ENCODE results near the gene PDIA3.
A peak's percentile ranks its signal among the peaks of the same experiment; 100 is the strongest.
"Not testable (repeated sequence)": the region's sequence is repeated elsewhere in the genome, so short reads cannot be mapped to it uniquely, and the experiment has no call there.

Gene PDIA3

DNA sequence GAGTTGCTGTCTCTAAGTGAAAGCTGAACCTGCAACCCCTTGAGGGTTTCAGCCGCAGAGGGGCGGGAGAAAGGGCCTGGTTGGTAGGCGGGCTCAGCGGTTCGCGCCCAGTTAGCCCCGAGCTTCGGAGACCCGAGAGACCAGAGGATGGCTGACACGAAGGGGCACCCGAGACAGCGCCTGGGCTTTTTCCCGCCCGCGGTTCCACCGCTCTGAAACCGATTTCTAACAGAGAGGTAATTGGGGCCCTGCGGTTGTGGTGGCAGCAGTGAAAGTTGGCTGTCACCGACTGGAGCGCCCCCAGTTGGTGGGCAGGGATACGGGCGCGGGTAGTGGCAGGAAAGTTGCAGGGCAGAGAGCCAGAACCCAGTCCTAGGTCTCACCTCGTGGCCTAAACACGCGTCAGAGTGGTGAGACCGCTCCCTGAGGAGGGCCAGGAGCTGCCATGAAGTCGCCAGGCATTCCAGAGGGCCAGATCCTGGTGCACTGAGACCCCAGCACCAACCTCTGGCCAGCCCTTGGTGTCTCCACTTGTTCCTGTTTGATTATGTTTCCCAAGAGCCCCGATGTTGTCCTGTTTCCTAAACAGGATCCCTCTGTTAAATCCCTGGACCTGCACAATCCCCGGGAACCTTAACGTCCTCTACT lies 31.2 kb downstream of the PDIA3 start:
- peak; percentile 88 to 91 for DNase-seq

DNA sequence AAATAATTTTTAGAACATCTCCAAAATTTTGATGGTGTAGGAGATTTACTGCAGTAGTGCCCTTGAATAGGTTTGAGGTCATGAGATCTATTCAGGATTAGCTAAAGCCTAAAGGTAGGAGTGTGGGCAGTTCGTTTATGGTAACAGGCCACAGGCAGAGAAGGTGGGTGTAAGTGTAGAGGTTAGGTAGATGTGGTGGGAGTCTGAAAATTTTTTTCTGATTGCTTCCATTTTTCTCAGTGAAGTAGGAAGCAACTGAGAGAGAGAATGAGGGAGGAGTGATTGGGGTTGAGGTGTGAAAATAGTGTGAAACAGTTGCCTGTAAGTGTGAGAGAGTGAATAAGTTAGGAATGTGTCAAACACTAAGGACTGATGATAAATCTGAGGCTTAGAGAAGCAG lies 32.8 kb downstream of the PDIA3 start:
- DNase-seq = no peak

- DNase-seq = no peak
Observed at GRCh38 chr15:43789409-43789808, 43.2 kb downstream of the PDIA3 start.

DNA sequence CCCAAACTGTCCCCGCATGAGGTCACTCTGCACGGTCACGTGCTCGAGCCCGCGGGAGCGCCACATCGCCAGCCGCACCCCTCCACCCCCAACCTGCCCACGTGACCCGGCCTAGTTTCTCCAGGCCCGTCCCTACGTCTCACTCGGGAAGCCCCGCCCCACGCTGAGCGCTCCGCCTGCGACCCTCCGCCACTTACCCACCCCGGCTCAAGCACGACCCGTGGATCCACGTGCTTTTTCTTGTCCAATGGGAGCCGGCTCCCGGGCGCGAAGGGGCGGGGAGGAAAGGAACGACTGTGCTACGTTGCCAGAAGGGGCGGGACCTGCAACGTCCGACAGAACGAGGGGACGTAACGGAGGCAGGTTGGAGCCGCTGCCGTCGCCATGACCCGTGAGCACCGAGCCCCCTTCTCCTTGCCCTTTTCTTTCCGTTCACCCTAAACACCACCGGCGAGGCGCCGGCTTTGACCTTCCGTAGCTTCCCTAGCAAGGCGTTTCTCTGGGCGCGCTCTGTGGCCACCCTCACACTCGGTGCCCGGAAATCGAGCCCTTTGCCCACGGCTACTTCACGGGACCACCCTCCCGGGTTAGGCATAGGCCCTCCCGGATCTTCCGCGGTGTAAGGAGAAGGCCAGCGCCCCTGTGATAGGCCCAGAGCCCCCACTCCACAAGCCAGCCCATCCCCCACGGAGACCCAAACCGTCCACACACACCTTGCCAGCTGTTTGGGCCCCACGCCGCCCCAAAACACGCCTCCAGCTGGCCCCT lies 45.9 kb downstream of the PDIA3 start, which contains the start of gene SERF2:
Gene SERF2, plus strand, starts transcription at position 328 of the 768 bp plus-strand sequence. Its CDS starts 57 bp downstream, at position 385.
- peak; percentile 95 to 97 for DNase-seq

DNA sequence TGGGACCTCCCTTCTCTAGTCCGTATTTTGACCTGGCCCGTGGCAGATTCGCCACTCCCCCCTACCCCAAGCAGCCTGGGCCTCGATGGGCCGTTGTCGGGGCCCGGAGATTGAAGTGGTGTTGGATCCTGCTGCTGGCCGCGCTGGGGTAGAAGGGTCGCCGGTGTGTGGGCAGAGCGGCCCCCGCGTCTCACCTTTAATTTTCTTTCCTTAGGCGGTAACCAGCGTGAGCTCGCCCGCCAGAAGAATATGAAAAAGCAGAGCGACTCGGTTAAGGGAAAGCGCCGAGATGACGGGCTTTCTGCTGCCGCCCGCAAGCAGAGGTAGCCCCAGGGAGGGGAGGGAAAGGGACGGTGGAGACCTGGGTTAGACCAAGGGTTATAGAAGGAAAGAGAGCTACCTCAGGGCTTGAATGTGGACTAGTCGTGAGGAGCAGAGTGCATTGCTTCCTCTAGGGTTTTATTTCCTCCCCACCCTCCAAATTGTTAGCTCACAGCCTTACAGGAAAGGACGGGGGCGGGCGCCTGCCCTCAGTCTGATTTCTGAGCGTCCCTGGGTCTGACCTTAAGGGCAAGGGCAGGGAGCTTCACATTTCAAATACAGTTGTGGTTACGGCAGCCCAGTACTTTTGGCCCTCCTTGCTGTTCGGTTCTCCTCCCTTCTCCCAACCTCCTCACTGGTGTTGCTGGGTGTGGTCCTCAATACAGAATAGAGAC lies 46.7 kb downstream of the PDIA3 start:
- peak; percentile 22 to 25 for DNase-seq

GRCh38 chr15:43793647-43794046 lies 47.4 kb downstream of the PDIA3 start:
- no peak for DNase-seq

GRCh38 chr15:43794269-43795037 lies 48.2 kb downstream of the PDIA3 start:
- DNase-seq = no peak

GRCh38 chr15:43795197-43795596 lies 49.0 kb downstream of the PDIA3 start:
- DNase-seq = no peak

- DNase-seq = no peak
Observed at GRCh38 chr15:43795997-43796396, 49.8 kb downstream of the PDIA3 start.

- DNase-seq = no peak
Observed at GRCh38 chr15:43796566-43796965, 50.3 kb downstream of the PDIA3 start.

- DNase-seq = no peak
Observed at GRCh38 chr15:43799209-43799944, 53.1 kb downstream of the PDIA3 start.

DNA sequence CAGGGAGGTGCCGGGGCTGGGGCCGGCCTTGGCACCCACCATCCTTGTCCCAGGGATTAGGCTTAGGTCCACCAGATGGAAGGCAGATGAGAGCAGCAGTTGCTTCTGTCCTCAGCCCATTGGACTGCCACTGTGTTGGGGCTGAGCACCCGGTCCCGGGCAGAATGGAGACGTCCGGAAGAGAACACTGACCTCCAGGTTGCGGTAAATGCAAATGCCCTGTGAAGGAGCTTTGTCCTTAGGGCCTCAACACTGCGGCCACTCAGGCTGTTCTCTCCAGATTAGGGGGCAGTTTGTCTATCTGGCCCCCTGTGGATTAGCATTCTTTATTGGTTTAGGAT lies 53.7 kb downstream of the PDIA3 start, which contains the start of gene SERINC4:
Gene SERINC4, minus strand, starts transcription at position 276 of the 341 bp plus-strand sequence. Its CDS starts 234 bp downstream, at position 42.
- no peak for DNase-seq

- DNase-seq = peak; percentile 71 to 73
Observed at GRCh38 chr15:43800286-43801141, 54.3 kb downstream of the PDIA3 start, which contains the start of gene HYPK. HYPK (plus strand) TSS chr15:43800599; CDS start chr15:43800623, 24 bp downstream.

DNA sequence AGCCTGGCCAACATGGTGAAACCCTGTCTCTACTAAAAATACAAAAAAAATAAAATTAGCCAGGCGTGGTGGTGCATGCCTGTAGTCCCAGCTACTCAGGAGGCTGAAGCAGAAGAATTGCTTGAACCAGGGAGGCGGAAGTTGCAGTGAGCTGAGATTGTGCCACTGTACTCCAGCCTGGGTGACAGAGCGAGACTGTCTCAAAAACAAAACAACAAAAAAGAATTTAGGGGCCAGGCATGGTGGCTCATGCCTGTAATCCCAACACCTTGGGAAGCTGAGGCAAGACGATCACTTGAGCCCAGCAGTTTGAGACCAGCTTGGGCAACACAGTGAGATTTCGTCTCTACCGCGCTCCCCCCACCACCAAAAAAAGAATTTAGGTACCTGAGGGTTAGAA lies 56.4 kb downstream of the PDIA3 start:
- DNase-seq = not testable (repeated sequence)

DNA sequence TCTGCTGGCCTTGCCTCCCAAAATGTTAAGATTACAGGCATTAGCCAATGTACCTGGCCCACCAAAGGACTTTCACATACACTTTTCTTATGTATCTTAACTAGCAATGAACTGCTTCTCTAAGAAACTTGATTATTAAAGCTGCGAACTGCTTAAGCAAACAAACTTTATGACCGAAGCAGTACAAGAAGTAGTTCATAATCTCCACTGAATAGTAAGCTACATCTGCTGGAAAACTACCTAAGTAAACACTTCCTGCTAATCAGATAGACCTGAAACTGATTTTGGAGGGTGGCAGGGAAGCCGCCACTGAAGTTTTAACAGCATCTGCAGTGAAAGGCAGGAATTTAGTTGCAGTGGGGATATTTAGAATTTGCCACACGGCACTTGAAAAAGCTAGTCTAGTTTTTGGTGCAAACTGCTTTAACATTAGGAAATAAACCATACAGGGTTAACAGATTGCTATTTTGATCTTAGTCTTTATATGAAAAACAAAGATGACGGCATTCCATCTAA lies 62.3 kb downstream of the PDIA3 start:
- DNase-seq = no peak

GRCh38 chr15:43808960-43809678 lies 62.9 kb downstream of the PDIA3 start:
- DNase-seq = peak; percentile 8 to 43

GRCh38 chr15:43815064-43815463 lies 68.8 kb downstream of the PDIA3 start:
- DNase-seq = not testable (repeated sequence)

- DNase-seq = no peak
Observed at GRCh38 chr15:43821505-43821904, 75.3 kb downstream of the PDIA3 start.

Measured in AML-193 (cell line).